GM19468 (cell line): ENCODE measurements around the gene TXLNG.
"Not testable (repeated sequence)": the region's sequence is repeated elsewhere in the genome, so short reads cannot be mapped to it uniquely, and the experiment has no call there.

Experiments
- ATAC-seq: cut with Tn5 transposase; IDR thresholded peaks from one replicate; pipeline ENCODE4 v1.9.1; 2021; ENCODE audit warnings: mild to moderate bottlenecking, moderate library complexity, moderate number of reproducible peaks; ENCODE audit not compliant: unreplicated experiment; ENCODE audit errors: extremely low read depth

Gene TXLNG

DNA sequence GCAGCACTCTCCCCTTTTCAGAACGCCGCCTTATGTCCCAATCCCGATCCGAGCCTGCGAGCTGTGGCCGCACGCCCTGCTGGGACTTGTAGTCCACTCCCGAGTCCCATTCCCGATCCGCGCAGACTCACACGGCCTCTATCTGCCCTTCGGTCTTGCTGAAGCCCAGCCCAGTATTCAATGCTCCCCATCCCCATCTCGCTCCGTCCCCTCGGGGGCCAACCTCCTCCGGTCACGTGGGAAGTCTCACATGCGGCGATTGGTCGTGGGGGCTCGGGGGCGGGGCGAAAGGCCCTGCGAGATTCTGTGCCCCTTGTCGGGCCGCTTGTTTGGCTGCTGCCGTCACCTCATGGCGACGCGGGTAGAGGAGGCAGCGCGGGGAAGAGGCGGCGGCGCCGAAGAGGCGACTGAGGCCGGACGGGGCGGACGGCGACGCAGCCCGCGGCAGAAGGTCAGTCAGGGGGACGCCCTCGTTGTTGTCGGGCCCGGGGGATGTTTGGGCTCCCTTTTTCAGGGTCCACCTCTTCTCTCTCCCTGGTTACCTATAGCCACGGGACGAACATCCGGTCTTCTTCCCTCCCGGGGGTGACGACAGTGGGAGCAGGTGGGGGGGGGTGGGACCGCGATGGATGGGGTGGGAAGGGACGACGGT lies at the start of gene TXLNG:
Gene TXLNG, plus strand, starts transcription at position 328 of the 652 bp plus-strand sequence. Its CDS starts 22 bp downstream, at position 350.
- ATAC-seq: peak; percentile 98

DNA sequence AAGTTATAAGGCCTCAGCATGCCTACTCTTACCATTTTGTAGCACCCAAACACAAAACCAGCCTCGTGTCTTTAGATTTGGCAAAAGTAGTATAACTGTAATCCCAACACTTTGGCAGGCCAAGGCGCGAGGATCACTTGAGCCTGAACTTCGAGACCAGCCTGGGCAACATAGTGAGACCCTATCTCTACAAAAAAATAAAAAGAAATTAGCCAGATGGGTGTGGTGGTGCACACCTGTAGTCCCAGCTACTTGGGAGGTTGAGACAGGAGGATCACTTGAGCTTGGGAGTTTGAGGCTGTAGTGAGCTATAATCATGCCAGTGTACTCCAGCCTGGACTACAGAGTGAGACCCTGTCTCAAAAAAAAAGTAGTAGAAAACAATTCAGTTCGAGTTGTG lies 49.2 kb upstream of the TXLNG start:
- no peak for ATAC-seq

GRCh38 chrX:16739574-16739973 lies 46.7 kb upstream of the TXLNG start:
- ATAC-seq: no peak

DNA sequence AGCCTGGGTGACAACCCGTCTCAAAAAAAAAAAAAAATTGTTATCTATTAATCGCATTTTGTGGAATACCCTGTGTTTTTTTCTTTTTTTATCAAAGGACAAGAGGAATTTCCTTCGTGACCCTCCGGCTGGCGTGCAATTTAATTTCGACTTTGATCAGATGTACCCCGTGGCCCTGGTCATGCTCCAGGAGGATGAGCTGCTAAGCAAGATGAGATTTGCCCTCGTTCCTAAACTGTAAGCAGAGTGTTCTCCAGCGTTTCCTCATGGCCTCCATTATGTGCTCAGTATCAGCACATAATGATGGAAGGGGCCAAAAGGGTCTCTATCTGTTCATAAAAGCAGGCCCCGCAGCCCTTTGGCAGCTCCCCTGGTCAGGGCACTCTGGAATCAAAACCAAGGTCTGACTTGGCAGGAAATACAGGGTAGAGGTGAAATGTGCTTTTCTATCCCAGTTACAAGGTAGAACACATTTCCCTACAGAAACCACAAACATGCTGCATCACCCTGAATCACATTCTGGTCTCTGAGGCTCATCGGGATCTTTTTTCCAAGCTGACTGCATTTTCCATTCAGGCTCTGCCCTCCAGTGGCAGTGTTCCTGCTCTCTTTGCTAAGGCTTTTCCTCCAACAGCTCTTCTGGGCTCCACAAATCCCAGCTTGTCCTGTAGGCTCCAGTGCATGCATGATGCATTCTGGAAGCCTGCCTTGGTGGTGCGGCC lies 42.5 kb upstream of the TXLNG start:
- no peak for ATAC-seq

- no peak for ATAC-seq
These were observed 41.2 kb upstream of the TXLNG start for GRCh38 chrX:16745102-16745501.

GRCh38 chrX:16745659-16746058 lies 40.6 kb upstream of the TXLNG start:
- ATAC-seq: no peak

- ATAC-seq: no peak
These were observed 37.8 kb upstream of the TXLNG start for GRCh38 chrX:16748425-16748824.

- ATAC-seq: no peak
These were observed 36.1 kb upstream of the TXLNG start for GRCh38 chrX:16750136-16750535.

DNA sequence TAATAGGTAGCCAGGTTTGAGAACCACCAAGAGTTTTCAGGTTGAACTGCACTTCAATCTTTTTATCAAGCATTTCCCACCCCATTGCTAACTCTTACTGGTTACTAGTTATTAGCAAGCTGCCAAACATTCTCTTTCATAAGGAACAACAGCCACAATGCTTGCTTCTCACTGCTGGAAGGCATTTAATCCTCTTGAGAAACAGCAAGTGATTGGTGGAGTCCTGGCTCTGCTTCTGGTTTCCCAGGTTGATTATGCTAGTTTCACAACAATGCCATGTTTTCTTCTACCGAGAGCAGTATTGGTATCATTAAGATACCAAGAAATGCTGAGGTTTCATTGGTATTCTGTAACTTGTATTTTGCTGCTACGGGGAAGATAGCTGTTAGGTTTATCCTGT lies 32.2 kb upstream of the TXLNG start:
- ATAC-seq: no peak

- no peak for ATAC-seq
These were observed 29.5 kb upstream of the TXLNG start for GRCh38 chrX:16756724-16757123.

GRCh38 chrX:16761500-16761899 lies 24.8 kb upstream of the TXLNG start:
- ATAC-seq: not testable (repeated sequence)

GRCh38 chrX:16762579-16762978 lies 23.7 kb upstream of the TXLNG start:
- ATAC-seq: no peak

GRCh38 chrX:16765594-16765993 lies 20.7 kb upstream of the TXLNG start:
- no peak for ATAC-seq

GRCh38 chrX:16770970-16771482 lies 15.2 kb upstream of the TXLNG start:
- ATAC-seq: no peak

GRCh38 chrX:16771483-16772398 lies 14.5 kb upstream of the TXLNG start:
- ATAC-seq: no peak

- ATAC-seq: no peak
These were observed 13.8 kb upstream of the TXLNG start for GRCh38 chrX:16772460-16772859.

DNA sequence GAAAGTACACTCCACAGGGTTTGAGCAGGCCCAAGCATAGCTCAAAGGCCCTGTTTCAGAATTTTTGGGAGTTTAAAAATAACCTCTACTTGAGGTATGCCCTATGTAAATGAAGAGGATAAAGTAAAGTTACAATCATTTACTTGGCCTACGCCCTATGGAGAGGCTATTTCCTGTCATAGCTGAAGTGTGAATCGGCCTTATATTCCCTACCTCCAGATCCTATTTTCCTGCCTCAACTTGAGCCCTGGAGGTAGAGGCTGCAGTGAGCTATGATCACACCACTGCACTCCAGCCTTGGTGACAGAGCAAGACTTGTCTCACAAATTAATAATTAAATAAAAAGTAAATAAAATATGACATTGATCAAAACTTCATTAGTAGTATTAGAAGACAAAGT lies 11.5 kb upstream of the TXLNG start:
- no peak for ATAC-seq

- no peak for ATAC-seq
These were observed 7.7 kb upstream of the TXLNG start for GRCh38 chrX:16778545-16778944.

GRCh38 chrX:16778993-16779392 lies 7.3 kb upstream of the TXLNG start:
- no peak for ATAC-seq

GRCh38 chrX:16779815-16780214 lies 6.5 kb upstream of the TXLNG start:
- not testable (repeated sequence) for ATAC-seq

- no peak for ATAC-seq
These were observed 2.8 kb upstream of the TXLNG start for GRCh38 chrX:16783452-16783851.
